Thoracic aorta (tissue), 2 donors: ENCODE results near the gene SERPINB6. TPM values are rescaled to one million over a fixed set of nuclear protein-coding genes. Genes with fewer than 3 reads are reported as not detected.
"Not testable (repeated sequence)": the region's sequence is repeated elsewhere in the genome, so short reads cannot be mapped to it uniquely, and the experiment has no call there.

ENCODE experiments used
- ATAC-seq: fragments of 150-250 bp; one replicate; pipeline ENCODE4 v1.8.0; 2017; ENCODE audit warnings: low read depth; ENCODE audit not compliant: insufficient number of reproducible peaks, low FRiP score
- DNase-seq: peaks from one replicate; pipeline ENCODE4 v3.0.0-alpha.2; 2020; ENCODE audit warnings: low spot score
- H3K27ac ChIP-seq, 2 donors: fragments of 200-600 bp; sonication (generic); 1 replicate in 1 of 2; 2 replicates in 1 of 2; pipeline ENCODE4 v1.5.1; 2016; ENCODE audit warnings: mild to moderate bottlenecking in 2 of 2, moderate library complexity in 2 of 2
- H3K27me3 ChIP-seq: fragments of 200-600 bp; sonication (generic); replicated peaks from 2 replicates; pipeline ENCODE4 v1.6.0; 2016; ENCODE audit warnings: mild to moderate bottlenecking; ENCODE audit not compliant: insufficient read depth
- H3K36me3 ChIP-seq: fragments of 200-600 bp; sonication (generic); one replicate; pipeline ENCODE4 v1.5.1; 2016
- H3K4me1 ChIP-seq, 2 donors: fragments of 200-600 bp; sonication (generic); 1 replicate in 1 of 2; 2 replicates in 1 of 2; pipeline versions ENCODE4 v1.5.1 to v1.6.0; 2016; ENCODE audit warnings: low read depth in 2 of 2, mild to moderate bottlenecking in 1 of 2; ENCODE audit not compliant: control insufficient read depth in 1 of 2
- H3K4me3 ChIP-seq: fragments of 200-600 bp; sonication (generic); 2 replicates; pipeline ENCODE4 v1.5.1; 2016; ENCODE audit warnings: mild to moderate bottlenecking
- H3K9me3 ChIP-seq: fragments of 200-600 bp; sonication (generic); 2 replicates; pipeline ENCODE4 v1.5.1; 2016
- total RNA-seq, 2 donors: library from RNA; depleted of rRNA; stranded (reverse); fragments of >200 nt; gene quantifications; one replicate each; pipeline versions ENCODE4 v1.1.0 to v1.2.3, GENCODE V29; 2016
- TF ChIP-seq, protein P1 (sequence below): fragments of 200-600 bp; sonication (generic); IDR thresholded peaks from one replicate; pipeline ENCODE4 v1.5.1; 2019; ENCODE audit warnings: antibody characterized with exemption

The SERPINB6 gene
- total RNA-seq, 2 donors from 2014 or later, result 161 to 180 TPM

DNA sequence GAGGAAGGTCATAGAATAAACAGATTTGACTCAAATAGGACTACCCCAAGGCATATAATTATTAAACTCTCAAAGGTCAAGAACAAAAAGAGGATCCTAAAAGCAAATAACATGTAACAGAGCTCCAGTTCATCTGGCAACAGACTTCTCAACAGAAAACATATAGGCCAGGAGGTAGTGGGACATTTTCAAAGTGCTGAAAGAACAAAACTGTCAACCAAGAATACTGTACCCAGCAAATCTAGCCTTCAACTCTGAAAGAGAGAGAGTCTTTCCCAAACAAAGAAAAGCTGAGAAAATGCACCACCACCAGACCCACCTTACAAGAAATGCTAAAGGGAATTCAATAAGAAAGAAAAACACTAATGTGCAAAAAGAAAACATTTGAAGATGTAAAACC, 40.2 kb upstream of the SERPINB6 start:
- ATAC-seq (no peak), DNase-seq (no peak)
- Histone ChIP-seq H3K4me1 (no peaks in the 10 kb centered on the region), H3K27ac (no peak overlapping the region), H3K4me3 (no peak overlapping the region), H3K9me3 (peaks cover 17% of the 10 kb centered on the region), H3K36me3 (peaks cover 61% of the 10 kb centered on the region), H3K27me3 (no peaks in the 10 kb centered on the region)
- TF ChIP-seq, protein P1, sequence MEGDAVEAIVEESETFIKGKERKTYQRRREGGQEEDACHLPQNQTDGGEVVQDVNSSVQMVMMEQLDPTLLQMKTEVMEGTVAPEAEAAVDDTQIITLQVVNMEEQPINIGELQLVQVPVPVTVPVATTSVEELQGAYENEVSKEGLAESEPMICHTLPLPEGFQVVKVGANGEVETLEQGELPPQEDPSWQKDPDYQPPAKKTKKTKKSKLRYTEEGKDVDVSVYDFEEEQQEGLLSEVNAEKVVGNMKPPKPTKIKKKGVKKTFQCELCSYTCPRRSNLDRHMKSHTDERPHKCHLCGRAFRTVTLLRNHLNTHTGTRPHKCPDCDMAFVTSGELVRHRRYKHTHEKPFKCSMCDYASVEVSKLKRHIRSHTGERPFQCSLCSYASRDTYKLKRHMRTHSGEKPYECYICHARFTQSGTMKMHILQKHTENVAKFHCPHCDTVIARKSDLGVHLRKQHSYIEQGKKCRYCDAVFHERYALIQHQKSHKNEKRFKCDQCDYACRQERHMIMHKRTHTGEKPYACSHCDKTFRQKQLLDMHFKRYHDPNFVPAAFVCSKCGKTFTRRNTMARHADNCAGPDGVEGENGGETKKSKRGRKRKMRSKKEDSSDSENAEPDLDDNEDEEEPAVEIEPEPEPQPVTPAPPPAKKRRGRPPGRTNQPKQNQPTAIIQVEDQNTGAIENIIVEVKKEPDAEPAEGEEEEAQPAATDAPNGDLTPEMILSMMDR, result no peak

DNA sequence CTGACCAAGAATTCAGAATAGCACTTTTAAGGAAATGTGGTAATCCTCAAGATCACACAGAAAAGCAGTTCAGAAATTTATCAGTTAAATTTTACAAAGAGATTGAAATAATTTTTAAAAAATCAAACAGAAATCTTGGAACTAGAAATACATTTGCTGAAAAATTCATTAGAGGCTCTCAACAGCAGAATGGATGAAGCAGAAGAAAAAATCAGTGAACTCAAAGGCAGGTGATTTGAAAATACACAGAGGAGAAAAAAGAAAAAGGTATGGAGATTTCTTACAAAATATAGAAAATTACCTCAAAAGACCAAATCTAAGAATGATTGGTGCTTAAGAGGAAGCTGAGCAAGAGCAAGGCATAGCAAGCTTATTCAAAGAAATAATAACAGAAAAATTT, 39.8 kb upstream of the SERPINB6 start:
- no peak overlapping the region for H3K27ac ChIP-seq
- H3K36me3 ChIP-seq, result peaks cover 63% of the 10 kb centered on the region
- no peak for DNase-seq
- H3K4me1 ChIP-seq, result no peaks in the 10 kb centered on the region
- H3K9me3 ChIP-seq, result peaks cover 17% of the 10 kb centered on the region
- H3K4me3 ChIP-seq, result no peak overlapping the region
- TF ChIP-seq, protein P1, result no peak
- no peaks in the 10 kb centered on the region for H3K27me3 ChIP-seq
- no peak for ATAC-seq

DNA sequence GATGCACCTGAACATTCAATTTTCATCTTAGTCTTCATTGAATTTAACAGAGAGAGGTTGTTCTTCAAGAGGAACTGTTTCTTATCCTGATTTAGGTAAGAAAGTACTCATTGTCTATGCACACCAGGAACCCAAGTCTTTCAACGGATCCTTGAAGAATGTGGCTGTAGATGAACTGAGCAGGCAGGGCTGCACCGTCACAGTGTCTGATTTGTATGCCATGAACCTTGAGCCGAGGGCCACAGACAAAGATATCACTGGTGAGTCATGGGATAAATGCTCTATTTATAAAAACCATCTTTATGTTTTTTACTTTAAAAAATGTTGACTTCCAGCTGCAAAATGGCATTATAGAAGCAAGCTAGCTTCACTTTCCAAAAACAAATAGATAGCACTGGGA, 38.6 kb upstream of the SERPINB6 start:
- Histone ChIP-seq H3K4me3 (no peak overlapping the region), H3K36me3 (peaks cover 61% of the 10 kb centered on the region)

DNA sequence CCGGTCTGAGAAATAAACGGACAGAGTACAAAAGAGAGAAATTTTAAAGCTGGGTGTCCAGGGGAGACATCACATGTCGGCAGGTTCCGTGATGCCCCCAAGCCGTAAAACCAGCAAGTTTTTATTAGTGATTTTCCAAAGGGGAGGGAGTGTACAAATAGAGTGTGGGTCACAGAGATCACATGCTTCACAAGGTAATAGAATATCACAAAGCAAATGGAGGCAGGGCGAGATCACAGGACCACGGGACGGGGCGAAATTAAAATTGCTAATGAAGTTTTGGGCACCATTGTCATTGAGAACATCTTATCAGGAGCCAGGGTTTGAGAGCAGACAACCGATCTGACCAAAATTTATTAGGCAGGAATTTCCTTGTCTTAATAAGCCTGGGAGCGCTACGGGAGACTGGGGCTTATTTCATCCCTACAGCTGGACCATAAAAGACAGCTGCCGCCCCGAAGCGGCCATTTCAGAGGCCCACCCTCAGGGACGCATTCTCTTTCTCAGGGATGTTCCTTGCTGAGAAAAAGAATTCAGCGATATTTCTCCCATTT, 37.4 kb upstream of the SERPINB6 start:
- not testable (repeated sequence) for H3K4me3 ChIP-seq, DNase-seq, ATAC-seq, H3K27ac ChIP-seq, H3K27me3 ChIP-seq, H3K4me1 ChIP-seq
- Histone ChIP-seq H3K9me3 (peaks cover 17% of the 10 kb centered on the region), H3K36me3 (peaks cover 63% of the 10 kb centered on the region)

More for the DNA sequence above, 38.6 kb upstream of the SERPINB6 start:
- H3K27ac ChIP-seq, result no peak overlapping the region
- peaks cover 17% of the 10 kb centered on the region for H3K9me3 ChIP-seq
- TF ChIP-seq, protein P1, result no peak
- no peak for DNase-seq
- ATAC-seq, result no peak
- H3K4me1 ChIP-seq, result no peaks in the 10 kb centered on the region
- no peaks in the 10 kb centered on the region for H3K27me3 ChIP-seq

DNA sequence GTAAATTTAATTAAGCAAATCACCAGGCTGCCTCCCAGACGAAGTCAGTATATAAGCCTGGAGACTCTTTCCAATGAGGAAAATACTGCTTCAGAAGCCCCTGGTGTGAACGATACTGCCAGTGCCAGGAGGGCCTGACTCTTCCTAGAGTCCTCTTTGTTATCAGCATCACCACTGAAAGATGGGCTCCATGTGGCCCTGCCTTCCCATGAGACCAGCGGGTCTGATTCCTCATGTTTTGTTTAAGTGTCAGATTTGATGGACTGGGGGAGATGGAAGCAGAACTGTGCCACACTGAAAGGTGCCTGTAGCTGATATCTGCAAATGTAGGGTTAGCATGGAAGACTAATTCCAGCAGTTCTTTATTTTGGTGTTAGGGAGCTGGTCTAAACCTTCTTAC, 36.2 kb upstream of the SERPINB6 start:
- DNase-seq, result no peak
- Histone ChIP-seq H3K27me3 (no peaks in the 10 kb centered on the region), H3K9me3 (peaks cover 17% of the 10 kb centered on the region), H3K36me3 (peaks cover 60% of the 10 kb centered on the region), H3K27ac (no peak overlapping the region), H3K4me1 (peaks cover 0 to under 1% of the 10 kb centered on the region in 2 donors), H3K4me3 (no peak overlapping the region)
- no peak for ATAC-seq
- TF ChIP-seq, protein P1, result no peak

DNA sequence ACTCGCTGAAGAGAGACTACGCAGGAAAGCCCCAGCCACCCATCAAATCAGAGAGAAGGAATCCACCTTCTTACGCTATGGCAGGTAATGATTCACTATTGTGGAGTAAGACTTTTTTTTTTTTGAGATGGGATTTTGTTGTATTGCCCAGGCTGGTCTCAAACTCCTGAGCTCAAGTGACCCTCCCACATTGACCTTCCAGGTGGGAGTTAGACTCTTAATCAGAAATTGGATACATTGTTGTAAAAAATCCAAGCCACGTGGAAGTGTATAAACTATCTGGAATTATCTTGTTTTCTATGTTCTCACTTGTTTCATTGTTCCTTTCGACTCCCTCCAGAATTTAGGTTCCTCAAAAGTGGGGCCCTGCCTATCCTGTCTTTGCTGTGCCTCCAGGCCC, 35.1 kb upstream of the SERPINB6 start:
- no peak for ATAC-seq
- H3K36me3 ChIP-seq, result peaks cover 50% of the 10 kb centered on the region

More for the DNA sequence above, 35.1 kb upstream of the SERPINB6 start:
- Histone ChIP-seq H3K27me3 (no peaks in the 10 kb centered on the region), H3K4me1 (peaks cover 7 to 8% of the 10 kb centered on the region in 2 donors), H3K4me3 (no peak overlapping the region), H3K27ac (no peak overlapping the region), H3K9me3 (peaks cover 8% of the 10 kb centered on the region)
- no peak for DNase-seq
- TF ChIP-seq, protein P1, result no peak
